Thoracic aorta (tissue), 2 donors: Measurements from ENCODE around the gene ATAD3A. TPM values are rescaled to one million over a fixed set of nuclear protein-coding genes. Genes with fewer than 3 reads are reported as not detected.

ENCODE experiments used
- ATAC-seq: fragments of 150-250 bp; one replicate; pipeline ENCODE4 v1.8.0; 2017; ENCODE audit warnings: low read depth; ENCODE audit not compliant: insufficient number of reproducible peaks, low FRiP score
- DNase-seq: peaks from one replicate; pipeline ENCODE4 v3.0.0-alpha.2; 2020; ENCODE audit warnings: low spot score
- H3K27ac ChIP-seq, 2 donors: fragments of 200-600 bp; sonication (generic); 1 replicate in 1 of 2; 2 replicates in 1 of 2; pipeline ENCODE4 v1.5.1; 2016; ENCODE audit warnings: mild to moderate bottlenecking in 2 of 2, moderate library complexity in 2 of 2
- H3K27me3 ChIP-seq: fragments of 200-600 bp; sonication (generic); replicated peaks from 2 replicates; pipeline ENCODE4 v1.6.0; 2016; ENCODE audit warnings: mild to moderate bottlenecking; ENCODE audit not compliant: insufficient read depth
- H3K36me3 ChIP-seq: fragments of 200-600 bp; sonication (generic); one replicate; pipeline ENCODE4 v1.5.1; 2016
- H3K4me1 ChIP-seq, 2 donors: fragments of 200-600 bp; sonication (generic); 1 replicate in 1 of 2; 2 replicates in 1 of 2; pipeline versions ENCODE4 v1.5.1 to v1.6.0; 2016; ENCODE audit warnings: low read depth in 2 of 2, mild to moderate bottlenecking in 1 of 2; ENCODE audit not compliant: control insufficient read depth in 1 of 2
- H3K4me3 ChIP-seq: fragments of 200-600 bp; sonication (generic); 2 replicates; pipeline ENCODE4 v1.5.1; 2016; ENCODE audit warnings: mild to moderate bottlenecking
- H3K9me3 ChIP-seq: fragments of 200-600 bp; sonication (generic); 2 replicates; pipeline ENCODE4 v1.5.1; 2016
- total RNA-seq, 2 donors: library from RNA; depleted of rRNA; stranded (reverse); fragments of >200 nt; gene quantifications; one replicate each; pipeline versions ENCODE4 v1.1.0 to v1.2.3, GENCODE V29; 2016
- TF ChIP-seq, protein P1 (sequence below): fragments of 200-600 bp; sonication (generic); IDR thresholded peaks from one replicate; pipeline ENCODE4 v1.5.1; 2019; ENCODE audit warnings: antibody characterized with exemption

Gene ATAD3A
- total RNA-seq, 2 donors from 2014 or later: 16.7 to 17.6 TPM

DNA sequence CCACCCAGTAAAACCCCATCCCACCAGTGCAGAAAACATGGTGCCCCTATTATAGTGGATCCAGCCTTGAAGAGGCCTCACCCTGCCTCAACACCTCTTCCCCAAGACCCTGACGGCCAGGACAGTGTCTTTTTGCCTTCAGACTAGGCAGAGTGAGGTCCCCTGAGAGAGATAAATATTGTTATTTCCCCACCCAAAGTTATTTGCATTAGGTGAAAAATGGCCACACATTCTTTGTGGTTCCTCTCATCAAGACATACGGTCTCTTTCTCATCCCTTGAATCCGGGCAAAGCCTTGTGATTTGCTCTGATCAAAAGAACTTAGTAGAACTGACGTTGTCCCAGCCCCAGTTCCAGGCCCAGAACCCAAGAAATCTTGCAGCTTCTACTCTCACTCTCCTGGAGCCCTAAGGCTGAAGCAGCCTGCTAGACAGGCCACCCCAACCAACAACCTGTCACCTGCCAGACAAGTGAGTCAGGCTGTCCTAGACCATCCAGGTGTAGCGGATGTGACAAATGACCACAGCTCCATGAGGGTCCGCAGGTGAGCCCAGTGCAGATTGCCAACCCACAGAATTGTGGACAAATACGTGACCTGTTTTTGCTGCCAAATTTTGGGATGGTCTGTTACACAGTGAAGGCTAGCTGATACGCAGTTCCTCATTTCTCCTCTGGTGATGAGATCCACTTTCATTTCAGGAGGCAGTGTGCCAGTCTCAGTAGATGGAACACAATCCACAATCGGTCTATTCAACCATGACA, 70.8 kb downstream of the ATAD3A start:
- no peak overlapping the region for H3K4me3 ChIP-seq
- no peaks in the 10 kb centered on the region for H3K27me3 ChIP-seq
- ATAC-seq (no peak), DNase-seq (no peak)
- no peak overlapping the region for H3K27ac ChIP-seq
- TF ChIP-seq, protein P1, sequence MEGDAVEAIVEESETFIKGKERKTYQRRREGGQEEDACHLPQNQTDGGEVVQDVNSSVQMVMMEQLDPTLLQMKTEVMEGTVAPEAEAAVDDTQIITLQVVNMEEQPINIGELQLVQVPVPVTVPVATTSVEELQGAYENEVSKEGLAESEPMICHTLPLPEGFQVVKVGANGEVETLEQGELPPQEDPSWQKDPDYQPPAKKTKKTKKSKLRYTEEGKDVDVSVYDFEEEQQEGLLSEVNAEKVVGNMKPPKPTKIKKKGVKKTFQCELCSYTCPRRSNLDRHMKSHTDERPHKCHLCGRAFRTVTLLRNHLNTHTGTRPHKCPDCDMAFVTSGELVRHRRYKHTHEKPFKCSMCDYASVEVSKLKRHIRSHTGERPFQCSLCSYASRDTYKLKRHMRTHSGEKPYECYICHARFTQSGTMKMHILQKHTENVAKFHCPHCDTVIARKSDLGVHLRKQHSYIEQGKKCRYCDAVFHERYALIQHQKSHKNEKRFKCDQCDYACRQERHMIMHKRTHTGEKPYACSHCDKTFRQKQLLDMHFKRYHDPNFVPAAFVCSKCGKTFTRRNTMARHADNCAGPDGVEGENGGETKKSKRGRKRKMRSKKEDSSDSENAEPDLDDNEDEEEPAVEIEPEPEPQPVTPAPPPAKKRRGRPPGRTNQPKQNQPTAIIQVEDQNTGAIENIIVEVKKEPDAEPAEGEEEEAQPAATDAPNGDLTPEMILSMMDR: no peak
- H3K9me3 ChIP-seq: no peaks in the 10 kb centered on the region
- H3K36me3 ChIP-seq: no peaks in the 10 kb centered on the region
- no peaks in the 10 kb centered on the region for H3K4me1 ChIP-seq

DNA sequence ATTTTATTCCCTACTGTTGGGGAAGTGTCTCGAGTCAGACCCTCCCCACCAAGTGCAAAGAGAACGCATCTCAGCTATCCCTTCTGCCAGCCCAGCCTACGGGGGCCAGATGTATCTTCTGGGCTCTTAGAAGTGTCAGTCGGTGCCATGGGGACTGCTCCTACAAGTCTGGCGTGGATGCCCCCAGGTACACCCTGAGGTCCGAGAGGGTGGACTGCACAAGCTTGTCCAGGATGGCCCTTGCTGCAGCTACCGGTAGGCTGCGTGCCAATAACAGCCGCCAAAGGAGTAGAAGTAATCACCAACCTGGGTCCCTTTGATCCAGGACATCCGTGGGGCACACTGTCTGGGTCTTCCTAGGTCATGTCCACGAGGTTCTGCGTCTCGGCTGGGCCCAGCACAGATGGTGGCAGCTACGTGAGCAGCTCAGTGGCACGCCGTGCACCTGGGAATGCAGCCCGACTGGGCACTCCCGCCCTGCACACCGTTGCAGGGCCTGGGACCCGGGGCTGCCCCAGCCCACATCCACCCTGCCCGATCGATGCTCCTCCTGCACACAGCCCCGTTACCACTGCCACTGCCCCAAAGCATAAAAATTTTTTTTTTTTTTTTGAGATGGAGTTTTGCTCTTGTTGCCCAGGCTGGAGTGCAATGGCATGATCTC, 71.5 kb downstream of the ATAD3A start:
- Histone ChIP-seq H3K4me1 (no peaks in the 10 kb centered on the region), H3K27ac (no peak overlapping the region), H3K4me3 (no peak overlapping the region), H3K27me3 (no peaks in the 10 kb centered on the region), H3K36me3 (no peaks in the 10 kb centered on the region), H3K9me3 (no peaks in the 10 kb centered on the region)
- TF ChIP-seq, protein P1: no peak
- ATAC-seq: no peak
- no peak for DNase-seq

Other genes starting within 250 kb of the ATAD3A start
- 10 to 100 TPM; 43.5 to 57.7 TPM for gene UBE2J2, start 238.3 kb upstream of the ATAD3A start, total RNA-seq
- gene SCNN1D, start 231.7 kb upstream of the ATAD3A start, total RNA-seq: 10 to 100 TPM in 1 of 2 donors, 1 to 10 TPM in 1; 1.8 to 10.3 TPM
- gene ACAP3, start 204.2 kb upstream of the ATAD3A start, total RNA-seq: 100 to 1,000 TPM in 1 of 2 donors, 10 to 100 TPM in 1; 41.6 to 121 TPM
- 10 to 100 TPM; 22.1 to 22.6 TPM for gene PUSL1, start 203.6 kb upstream of the ATAD3A start, total RNA-seq
- gene INTS11, start 187.5 kb upstream of the ATAD3A start, total RNA-seq: 100 to 1,000 TPM; 192 to 195 TPM
- gene CPTP, start 187.4 kb upstream of the ATAD3A start, total RNA-seq: 10 to 100 TPM; 16.4 to 26.3 TPM
- gene TAS1R3, start 180.9 kb upstream of the ATAD3A start, total RNA-seq: under 1 TPM in 1 of 2 donors, not detected in 1; 0.14 TPM
- 100 to 1,000 TPM in 1 of 2 donors, 10 to 100 TPM in 1; 66.2 to 101 TPM for gene DVL1, start 162.7 kb upstream of the ATAD3A start, total RNA-seq
- 100 to 1,000 TPM; 239 to 326 TPM for gene MXRA8, start 153.6 kb upstream of the ATAD3A start, total RNA-seq
- 10 to 100 TPM; 43.5 to 94.5 TPM for gene AURKAIP1, start 137.0 kb upstream of the ATAD3A start, total RNA-seq
- gene CCNL2, start 112.8 kb upstream of the ATAD3A start, total RNA-seq: 100 to 1,000 TPM; 214 to 313 TPM
- 100 to 1,000 TPM in 1 of 2 donors, 10 to 100 TPM in 1; 96.9 to 121 TPM for gene MRPL20, start 104.9 kb upstream of the ATAD3A start, total RNA-seq
- gene ANKRD65, start 90.9 kb upstream of the ATAD3A start, total RNA-seq: under 1 TPM in 1 of 2 donors, not detected in 1; 0.68 TPM
- gene VWA1, start 76.5 kb upstream of the ATAD3A start, total RNA-seq: 10 to 100 TPM; 21.7 to 23.6 TPM
- gene ATAD3C, start 62.5 kb upstream of the ATAD3A start, total RNA-seq: under 1 TPM in 1 of 2 donors, not detected in 1; 0.27 TPM
- 10 to 100 TPM; 15.4 to 30.9 TPM for gene ATAD3B, start 40.4 kb upstream of the ATAD3A start, total RNA-seq
- 10 to 100 TPM; 11.1 TPM for gene TMEM240, start 28.5 kb downstream of the ATAD3A start, total RNA-seq
- 10 to 100 TPM; 80.4 to 90.2 TPM for gene SSU72, start 62.7 kb downstream of the ATAD3A start, total RNA-seq
- 1 to 10 TPM in 1 of 2 donors, under 1 TPM in 1; 0.54 to 2.7 TPM for gene FNDC10, start 88.0 kb downstream of the ATAD3A start, total RNA-seq
- 100 to 1,000 TPM in 1 of 2 donors, 10 to 100 TPM in 1; 48.6 to 102 TPM for gene MIB2, start 103.3 kb downstream of the ATAD3A start, total RNA-seq
- 100 to 1,000 TPM in 1 of 2 donors, 10 to 100 TPM in 1; 87.2 to 201 TPM for gene MMP23B, start 120.0 kb downstream of the ATAD3A start, total RNA-seq
- 10 to 100 TPM; 17.7 to 19.1 TPM for gene CDK11B, start 146.8 kb downstream of the ATAD3A start, total RNA-seq
- gene SLC35E2B, start 180.6 kb downstream of the ATAD3A start, total RNA-seq: 10 to 100 TPM; 37.2 to 48.3 TPM
- 10 to 100 TPM; 56.3 to 56.7 TPM for gene CDK11A, start 212.2 kb downstream of the ATAD3A start, total RNA-seq